GM12878 (cell line): Measurements from ENCODE around the gene RERE. TPM values are rescaled to one million over a fixed set of nuclear protein-coding genes. Genes with fewer than 3 reads are reported as not detected.

ENCODE experiments used
- ATAC-seq: fragments of 200-7000 bp; cut with Tn5 transposase; 3 replicates; pipeline ENCODE4 v1.9.1; 2020; ENCODE audit warnings: mild to moderate bottlenecking, moderate library complexity
- BruUV-seq: library from RNA; stranded (reverse); fragments of 400-500 nt; replicated peaks from 2 replicates; lab custom pipeline; 2021; lab: Mats Ljungman, UMichigan
- CTCF ChIA-PET: fragments of 300-600 bp; sonication (Branson Sonifier 250); formaldehyde crosslinking; extraction: SDS; loops from one replicate; lab custom pipeline; 2021; ENCODE audit warnings: inconsistent platforms; lab: Yijun Ruan, JAX
- POLR2A ChIA-PET: fragments of 350-600 bp; formaldehyde crosslinking; extraction: SDS; loops from one replicate; lab custom pipeline; 2021; ENCODE audit warnings: inconsistent platforms; lab: Charles Lee
- RAD21 ChIA-PET: fragments of 300-600 bp; sonication (Branson Sonifier 250); formaldehyde crosslinking; loops from one replicate; lab custom pipeline; 2023; ENCODE audit warnings: antibody characterized with exemption; ENCODE audit not compliant: unreplicated experiment; lab: Charles Lee
- SMC1A ChIA-PET: fragments of 300-600 bp; sonication (Branson Sonifier 250); formaldehyde crosslinking; loops from one replicate; lab custom pipeline; 2023; ENCODE audit not compliant: unreplicated experiment, uncharacterized antibody; lab: Charles Lee
- DNase-seq: peaks from one replicate; pipeline ENCODE4 v3.0.0-alpha.2; 2011; ENCODE audit warnings: low read depth, low spot score
- FAIRE-seq: peaks from 3 replicates; lab custom pipeline; 2011; peaks lifted over from hg19 to GRCh38; lab: Jason Lieb, UNC
- H2AFZ ChIP-seq: 2 replicates; pipeline ENCODE4 v1.6.0; 2011; ENCODE audit warnings: low read depth, low read length, control low read depth; ENCODE audit not compliant: control insufficient read depth
- H3K27ac ChIP-seq: 2 replicates; pipeline ENCODE4 v1.5.1; 2011; ENCODE audit warnings: control low read depth; ENCODE audit not compliant: control insufficient read depth, insufficient read depth
- H3K27me3 ChIP-seq, 2 experiments: replicated peaks in 1 of 2; 2 replicates each; pipeline versions ENCODE4 v1.6.0 to v1.6.1; 2011; ENCODE audit warnings: low read length in 1 of 2; ENCODE audit not compliant: control insufficient read depth in 2 of 2, insufficient read depth in 2 of 2
- H3K36me3 ChIP-seq, 2 experiments: 2 replicates each; pipeline ENCODE4 v1.5.1; 2011; ENCODE audit warnings: low read length in 1 of 2; ENCODE audit not compliant: control insufficient read depth in 2 of 2, insufficient read depth in 2 of 2
- H3K4me1 ChIP-seq: 2 replicates; pipeline ENCODE4 v1.6.1; 2011; ENCODE audit warnings: mild to moderate bottlenecking, low read length, moderate library complexity, mixed read lengths; ENCODE audit not compliant: control insufficient read depth, insufficient read depth
- H3K4me2 ChIP-seq: 2 replicates; pipeline ENCODE4 v1.6.0; 2011; ENCODE audit warnings: control low read depth; ENCODE audit not compliant: control insufficient read depth, insufficient read depth
- H3K4me3 ChIP-seq: fragments of 200-600 bp; sonication (generic); 2 replicates; pipeline ENCODE4 v1.5.1; 2016
- H3K79me2 ChIP-seq: 2 replicates; pipeline ENCODE4 v1.6.0; 2011; ENCODE audit warnings: low read length; ENCODE audit not compliant: control insufficient read depth, insufficient read depth
- H3K9ac ChIP-seq: 2 replicates; pipeline ENCODE4 v1.8.0; 2011; ENCODE audit warnings: low read length, control low read depth, mixed read lengths; ENCODE audit not compliant: control insufficient read depth, insufficient read depth
- H3K9me3 ChIP-seq: replicated peaks from 3 replicates; pipeline ENCODE4 v1.5.1; 2011; ENCODE audit warnings: mild to moderate bottlenecking, low read length; ENCODE audit not compliant: control insufficient read depth, insufficient read depth
- H4K20me1 ChIP-seq: 2 replicates; pipeline ENCODE4 v1.6.0; 2011; ENCODE audit not compliant: control insufficient read depth, insufficient read depth
- DPF2 ChIP-seq: fragments of 450-650 bp; IDR thresholded peaks from 2 replicates; pipeline ENCODE4 v1.6.1; 2017; ENCODE audit warnings: mild to moderate bottlenecking
- HCFC1 ChIP-seq: fragments of 150-350 bp; IDR thresholded peaks from 2 replicates; pipeline ENCODE4 v1.6.1; 2014; ENCODE audit warnings: low read length
- MTA3 ChIP-seq: IDR thresholded peaks from 2 replicates; pipeline ENCODE4 v1.6.1; 2012; ENCODE audit warnings: low read length, inconsistent platforms, borderline replicate concordance
- NFIC ChIP-seq: IDR thresholded peaks from 2 replicates; pipeline ENCODE4 v1.6.1; 2012; ENCODE audit warnings: low read depth, mild to moderate bottlenecking, inconsistent platforms, low read length, moderate library complexity
- NRF1 ChIP-seq: conservative IDR thresholded peaks from 2 replicates; pipeline ENCODE4 v1.6.1; 2011; ENCODE audit warnings: mild to moderate bottlenecking, low read depth, low read length, improper control_type of control experiment
- POLR2A ChIP-seq: IDR thresholded peaks from 2 replicates; pipeline ENCODE4 v1.6.1; 2011; ENCODE audit warnings: low read depth, mild to moderate bottlenecking, low read length
- RCOR1 ChIP-seq: conservative IDR thresholded peaks from 2 replicates; pipeline ENCODE4 v1.6.1; 2012; ENCODE audit warnings: low read depth, low read length, improper control_type of control experiment
- RUNX3 ChIP-seq: IDR thresholded peaks from 2 replicates; pipeline ENCODE4 v1.6.1; 2012; ENCODE audit warnings: low read length, inconsistent platforms
- ZBED1 ChIP-seq: IDR thresholded peaks from 2 replicates; pipeline ENCODE4 v1.6.1; 2016; ENCODE audit warnings: borderline replicate concordance
- WGBS: methylation state at CpG from one replicate; pipeline ENCODE4 v1.1.6; 2016; ENCODE audit warnings: low lambda C conversion rate; ENCODE audit not compliant: insufficient replicate concordance, insufficient coverage; ENCODE audit errors: missing lambda C conversion rate; 5-methylcytosine and 5-hydroxymethylcytosine counted together
- in situ Hi-C: fragments of 300-500 bp; cut with MboI; formaldehyde crosslinking; loops from 9 replicates; pipeline ENCODE4 v1.14.3; 2018; ENCODE audit warnings: mixed read lengths
- intact Hi-C: fragments of 100-400 bp; cut with micrococcal nuclease; formaldehyde crosslinking; loops from one replicate; pipeline ENCODE4 v1.14.2; 2022; ENCODE audit not compliant: unreplicated experiment
- polyA plus RNA-seq, 11 experiments: library from polyadenylated mRNA; depleted of rRNA in 4 of 11; unstranded in 6 of 11; stranded (reverse) in 5 of 11; fragments of >200 nt; fragmentation: Nextera tagmentation in 4 of 11; fragmentation: Illumina TruSeq in 1 of 11; extraction: Ambion mirVana in 4 of 11; extraction: Trizol in 1 of 11; gene quantifications; 1 replicate in 1 of 11; 2 replicates in 10 of 11; pipeline versions ENCODE4 v1.2.1 to v1.2.3, GENCODE V29; 2011 to 2016; ENCODE audit warnings: inconsistent platforms in 2 of 11, missing spikeins in 2 of 11, low read depth in 1 of 11
- total RNA-seq, 4 experiments: library from RNA; depleted of rRNA in 3 of 4; stranded (reverse); fragments of >200 nt in 3 of 4; fragmentation: Illumina TruSeq in 1 of 4; extraction: Trizol in 1 of 4; gene quantifications; 2 replicates each; pipeline versions ENCODE4 v1.2.1 to v1.2.3, GENCODE V29; 2013 to 2021
- TF ChIP-seq, protein P1 (sequence below): IDR thresholded peaks from 2 replicates; pipeline ENCODE4 v1.6.1; 2011; ENCODE audit warnings: mild to moderate bottlenecking, low read depth, low read length, moderate library complexity; ENCODE audit not compliant: insufficient replicate concordance

RERE gene
- total and polyA plus RNA-seq, 10 of the 15 experiments (the other 5 are each of a cell fraction or from before 2014, with no cell fraction given), result 5.2 to 60.5 (median 20.2) TPM

DNA sequence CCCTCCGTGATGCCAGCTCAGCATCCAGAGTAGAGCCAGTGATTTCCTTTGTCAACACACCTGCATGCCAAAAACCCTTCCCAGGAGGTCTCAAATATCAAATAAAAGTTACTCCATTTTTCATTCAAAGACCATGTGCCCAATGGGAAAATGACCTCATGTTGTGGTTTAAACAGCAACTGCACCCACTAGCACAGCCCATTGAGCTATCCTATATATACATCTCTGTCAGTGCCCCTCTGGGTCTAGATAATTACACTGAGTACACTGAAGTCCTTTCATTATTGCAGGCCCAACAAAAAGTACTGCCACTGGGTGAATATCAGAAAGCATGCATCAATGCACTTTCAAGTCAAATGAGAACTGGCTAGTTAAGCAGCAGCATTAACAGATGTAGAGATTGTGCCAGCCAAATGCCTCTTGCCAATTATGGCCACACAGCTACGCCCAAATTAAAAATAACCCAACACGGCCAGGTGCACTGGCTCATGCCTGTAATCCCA, 381.8 kb downstream of the RERE start:
- H3K27ac ChIP-seq, result no peak overlapping the region
- no peak overlapping the region for H3K9ac ChIP-seq
- H3K4me3 ChIP-seq, result no peak overlapping the region
- no peaks in the 10 kb centered on the region; the same call in none of the 2 replicates for H3K79me2 ChIP-seq
- POLR2A ChIA-PET, result no interaction called here
- H3K9me3 ChIP-seq, result no peaks in the 10 kb centered on the region
- BruUV-seq, result no TSS peak
- peak; percentile 60 for ATAC-seq
- TF ChIP-seq HCFC1 (no peak), RCOR1 (no peak), NRF1 (no peak), MTA3 (no peak), POLR2A (no peak), RUNX3 (peak; percentile 29; the same call in 1 of the 2 replicates), DPF2 (0 out of 2 replicates have a peak, but pooled peaks have one; percentile 9), NFIC (no peak), ZBED1 (no peak)
- TF ChIP-seq, protein P1, sequence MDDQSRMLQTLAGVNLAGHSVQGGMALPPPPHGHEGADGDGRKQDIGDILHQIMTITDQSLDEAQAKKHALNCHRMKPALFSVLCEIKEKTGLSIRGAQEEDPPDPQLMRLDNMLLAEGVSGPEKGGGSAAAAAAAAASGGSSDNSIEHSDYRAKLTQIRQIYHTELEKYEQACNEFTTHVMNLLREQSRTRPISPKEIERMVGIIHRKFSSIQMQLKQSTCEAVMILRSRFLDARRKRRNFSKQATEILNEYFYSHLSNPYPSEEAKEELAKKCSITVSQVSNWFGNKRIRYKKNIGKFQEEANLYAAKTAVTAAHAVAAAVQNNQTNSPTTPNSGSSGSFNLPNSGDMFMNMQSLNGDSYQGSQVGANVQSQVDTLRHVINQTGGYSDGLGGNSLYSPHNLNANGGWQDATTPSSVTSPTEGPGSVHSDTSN, result no peak
- FAIRE-seq, result no peak
- H3K4me2 ChIP-seq, result no peak overlapping the region
- RAD21 ChIA-PET, result no interaction called here
- intact Hi-C loops, result no loop called here
- CTCF ChIA-PET, result interaction anchor here (1.1 kb wide), 1 partner anchor 421 kb away, joined by 3 read pairs; no protein-coding TSS in a partner anchor
- H3K4me1 ChIP-seq, result peaks cover 15% of the 10 kb centered on the region
- H2AFZ ChIP-seq, result no peak overlapping the region
- in situ Hi-C loops, result no loop called here
- peaks cover 5% of the 10 kb centered on the region; the same call in 1 of the 2 replicates for H4K20me1 ChIP-seq
- H3K27me3 ChIP-seq, result no peaks in the 10 kb centered on the region
- no peak for DNase-seq
- WGBS, result 14% methylated on average over 3 of the region's 3 CpGs
- no peaks in the 10 kb centered on the region for H3K36me3 ChIP-seq
- SMC1A ChIA-PET, result interaction anchor here (1.0 to 1.8 kb wide), 3 partner anchors 8 to 26 kb away, joined by 3 to 6 read pairs (median 4); no protein-coding TSS in a partner anchor
